Measurements from ENCODE around the gene CACNA1E. TPM values are rescaled to one million over a fixed set of nuclear protein-coding genes. Genes with fewer than 3 reads are reported as not detected.

CACNA1E gene
- total RNA-seq, 4 donors from 2014 or later, result 0.03 to 0.15 TPM; not detected in 2

DNA sequence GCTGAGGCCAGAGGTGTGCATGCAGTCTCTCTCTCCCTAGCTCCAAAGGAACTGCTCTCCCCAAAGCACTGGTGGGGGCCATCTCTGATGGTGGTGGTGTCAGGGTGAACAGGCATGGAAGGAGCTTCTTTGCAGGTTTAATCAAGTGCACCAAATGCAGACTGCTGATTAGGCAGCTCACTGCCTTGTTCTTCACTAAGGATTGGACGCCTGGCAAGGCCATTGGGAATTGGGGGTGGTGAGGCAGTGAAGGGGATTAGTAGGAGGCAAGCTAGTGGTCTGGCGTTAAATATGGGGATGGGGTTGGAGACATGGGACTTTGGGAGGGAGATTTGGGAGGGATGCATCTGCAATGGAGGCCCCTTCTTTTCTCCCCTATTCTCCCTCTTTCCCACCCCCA, 1.5 kb downstream of the CACNA1E start:
- 63 to 71% methylated on average over 2 of the region's 2 CpGs for WGBS, 2 donors
- no peak for DNase-seq (ENCODE audit: low spot score in 2 of 2)
- no peak overlapping the region for H3K4me3 ChIP-seq (ENCODE audit: low read depth, poor library complexity, severe bottlenecking)
- intact Hi-C loops (cut with DNase I; ENCODE audit: low total_unique reads), result loop anchor here (10.0 kb wide), 2 partner anchors 190 to 450 kb away; no protein-coding TSS in a partner anchor
- TF ChIP-seq POLR2A (IDR thresholded peaks at IDR 0.05), result no peak
- TF ChIP-seq, protein P1, sequence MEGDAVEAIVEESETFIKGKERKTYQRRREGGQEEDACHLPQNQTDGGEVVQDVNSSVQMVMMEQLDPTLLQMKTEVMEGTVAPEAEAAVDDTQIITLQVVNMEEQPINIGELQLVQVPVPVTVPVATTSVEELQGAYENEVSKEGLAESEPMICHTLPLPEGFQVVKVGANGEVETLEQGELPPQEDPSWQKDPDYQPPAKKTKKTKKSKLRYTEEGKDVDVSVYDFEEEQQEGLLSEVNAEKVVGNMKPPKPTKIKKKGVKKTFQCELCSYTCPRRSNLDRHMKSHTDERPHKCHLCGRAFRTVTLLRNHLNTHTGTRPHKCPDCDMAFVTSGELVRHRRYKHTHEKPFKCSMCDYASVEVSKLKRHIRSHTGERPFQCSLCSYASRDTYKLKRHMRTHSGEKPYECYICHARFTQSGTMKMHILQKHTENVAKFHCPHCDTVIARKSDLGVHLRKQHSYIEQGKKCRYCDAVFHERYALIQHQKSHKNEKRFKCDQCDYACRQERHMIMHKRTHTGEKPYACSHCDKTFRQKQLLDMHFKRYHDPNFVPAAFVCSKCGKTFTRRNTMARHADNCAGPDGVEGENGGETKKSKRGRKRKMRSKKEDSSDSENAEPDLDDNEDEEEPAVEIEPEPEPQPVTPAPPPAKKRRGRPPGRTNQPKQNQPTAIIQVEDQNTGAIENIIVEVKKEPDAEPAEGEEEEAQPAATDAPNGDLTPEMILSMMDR (IDR thresholded peaks at IDR 0.05), result no peak

DNA sequence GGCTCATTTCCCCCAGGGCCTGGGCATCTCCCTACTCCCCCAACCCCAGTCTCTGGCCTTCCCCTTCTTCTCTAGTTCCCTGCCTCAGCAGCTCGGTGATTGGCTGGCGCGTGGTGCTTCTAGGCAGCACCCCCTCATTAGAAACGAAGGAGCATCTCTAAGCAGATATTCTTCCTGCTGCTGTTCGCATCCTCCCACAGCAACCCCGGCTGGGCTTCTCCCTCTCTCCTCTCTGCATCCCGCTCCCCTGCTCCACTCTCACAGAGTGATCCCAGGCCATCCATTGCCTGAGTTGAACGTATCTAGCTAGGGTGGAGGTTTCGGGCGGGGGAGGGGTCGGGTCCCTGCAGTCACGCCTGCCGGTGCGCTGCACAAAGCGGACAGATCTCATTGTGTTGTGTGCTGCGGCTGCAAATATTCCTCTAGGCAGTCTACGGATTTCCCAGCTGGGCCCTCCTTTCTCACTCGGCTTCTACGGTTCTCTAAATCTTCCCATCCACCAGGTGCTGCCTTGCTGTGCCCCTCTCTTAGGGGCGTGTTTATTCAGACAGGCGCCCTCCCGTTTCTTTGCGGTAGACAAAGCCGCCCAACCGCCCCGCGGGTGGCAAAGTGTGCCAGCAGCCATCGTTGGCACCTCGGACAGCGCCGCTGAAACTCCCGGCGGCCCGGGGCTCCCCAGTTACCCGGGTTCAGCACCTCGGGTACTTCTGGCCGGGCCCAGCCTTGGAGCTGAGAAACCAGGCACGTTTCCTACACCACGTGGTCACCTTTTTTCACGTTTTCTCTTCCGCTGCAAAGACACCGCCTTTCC, 2.2 kb downstream of the CACNA1E start:
- DNase-seq (ENCODE audit: low spot score in 2 of 2), result no peak
- WGBS, 2 donors, result 4 to 5% methylated on average over 42 of the region's 42 CpGs
- intact Hi-C loops (cut with DNase I; ENCODE audit: low total_unique reads), result loop anchor here (10.0 kb wide), 2 partner anchors 189 to 449 kb away; no protein-coding TSS in a partner anchor
- TF ChIP-seq, protein P1 (IDR thresholded peaks at IDR 0.05), result no peak
- no peak for TF ChIP-seq POLR2A (IDR thresholded peaks at IDR 0.05)
- H3K4me3 ChIP-seq (ENCODE audit: low read depth, poor library complexity, severe bottlenecking), result no peak overlapping the region

DNA sequence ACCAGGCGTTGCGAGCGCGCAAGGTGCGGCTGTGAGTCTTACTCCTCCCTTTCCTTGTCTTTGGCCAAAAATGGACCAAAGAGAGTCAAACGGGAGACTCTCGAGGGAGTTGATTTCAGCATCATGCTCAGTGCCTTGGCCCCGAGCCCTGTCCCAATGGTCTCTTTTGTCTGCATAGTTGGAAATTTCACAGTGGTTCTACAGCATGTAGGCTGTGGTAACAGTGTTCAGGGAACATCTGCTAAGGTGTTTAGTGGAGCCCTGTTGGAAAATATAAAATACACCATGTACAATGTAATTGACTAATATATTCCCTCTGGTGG, 2.7 kb downstream of the CACNA1E start:
- 5 to 6% methylated on average over 8 of the region's 8 CpGs for WGBS, 2 donors
- no peak for DNase-seq (ENCODE audit: low spot score in 2 of 2)
- TF ChIP-seq POLR2A (IDR thresholded peaks at IDR 0.05), result no peak
- TF ChIP-seq, protein P1 (IDR thresholded peaks at IDR 0.05), result no peak
- intact Hi-C loops (cut with DNase I; ENCODE audit: low total_unique reads), result loop anchor here (10.0 kb wide), 2 partner anchors 189 to 449 kb away; no protein-coding TSS in a partner anchor
- H3K4me3 ChIP-seq (ENCODE audit: low read depth, poor library complexity, severe bottlenecking), result no peak overlapping the region

GRCh38 chr1:181488866-181489265, 5.5 kb downstream of the CACNA1E start:
- TF ChIP-seq POLR2A (IDR thresholded peaks at IDR 0.05), result no peak
- TF ChIP-seq, protein P1 (IDR thresholded peaks at IDR 0.05), result no peak
- H3K4me3 ChIP-seq (ENCODE audit: low read depth, poor library complexity, severe bottlenecking), result no peak overlapping the region
- intact Hi-C loops (cut with DNase I; ENCODE audit: low total_unique reads), result loop anchor here (10.0 kb wide), 2 partner anchors 186 to 446 kb away; no protein-coding TSS in a partner anchor
- 59 to 95% methylated on average over 1 of the region's 1 CpG for WGBS, 2 donors
- DNase-seq (ENCODE audit: low spot score in 2 of 2), result no peak

GRCh38 chr1:181490276-181490675, 7.0 kb downstream of the CACNA1E start:
- H3K4me3 ChIP-seq (ENCODE audit: low read depth, poor library complexity, severe bottlenecking), result no peak overlapping the region
- intact Hi-C loops (cut with DNase I; ENCODE audit: low total_unique reads), result no loop called here
- DNase-seq (ENCODE audit: low spot score in 2 of 2), result no peak
- TF ChIP-seq, protein P1 (IDR thresholded peaks at IDR 0.05), result no peak
- TF ChIP-seq POLR2A (IDR thresholded peaks at IDR 0.05), result no peak
- WGBS, 2 donors, result 9 to 21% methylated on average over 2 of the region's 2 CpGs

All from lower leg skin (tissue), 4 donors.